GM12864 (cell line): ENCODE data around the gene CYFIP2.

ENCODE experiments used
- DNase-seq: peaks from one replicate; pipeline ENCODE4 v3.0.0-alpha.2; 2011; ENCODE audit warnings: low read depth
- H3K4me3 ChIP-seq: 2 replicates; pipeline ENCODE4 v1.5.1; 2011; ENCODE audit warnings: mild to moderate bottlenecking, low read depth, low read length, control low read depth
- CTCF ChIP-seq: IDR thresholded peaks from 2 replicates; pipeline ENCODE4 v1.5.1; 2011; ENCODE audit warnings: low read depth, mild to moderate bottlenecking, moderate library complexity, low read length, control low read depth, inconsistent platforms; ENCODE audit errors: missing control alignments

Gene CYFIP2

GRCh38 chr5:157288405-157289163 is 22.7 kb downstream of the CYFIP2 start:
- no peak for TF ChIP-seq CTCF
- DNase-seq: no peak
- no peak overlapping the region for H3K4me3 ChIP-seq

- no peak for DNase-seq
- TF ChIP-seq CTCF: no peak
- no peak overlapping the region for H3K4me3 ChIP-seq
Measured at GRCh38 chr5:157289164-157289819, 23.4 kb downstream of the CYFIP2 start.

GRCh38 chr5:157290156-157290980 is 24.4 kb downstream of the CYFIP2 start:
- DNase-seq: no peak
- no peak for TF ChIP-seq CTCF
- no peak overlapping the region for H3K4me3 ChIP-seq

- no peak for DNase-seq
- no peak overlapping the region for H3K4me3 ChIP-seq
- no peak for TF ChIP-seq CTCF
Measured at GRCh38 chr5:157290981-157291711, 25.2 kb downstream of the CYFIP2 start.

- TF ChIP-seq CTCF: no peak
- DNase-seq: no peak
- no peak overlapping the region for H3K4me3 ChIP-seq
Measured at GRCh38 chr5:157292599-157292998, 26.7 kb downstream of the CYFIP2 start.

GRCh38 chr5:157294407-157295091 is 28.6 kb downstream of the CYFIP2 start:
- no peak for DNase-seq

More at GRCh38 chr5:157294407-157295091, 28.6 kb downstream of the CYFIP2 start:
- TF ChIP-seq CTCF: peak; percentile 2
- H3K4me3 ChIP-seq: no peak overlapping the region
